GM23338 (cell line): ENCODE measurements around the gene LPP. TPM values are rescaled to one million over a fixed set of nuclear protein-coding genes. Genes with fewer than 3 reads are reported as not detected.

Experiments
- ATAC-seq: fragments of 200-7000 bp; cut with Tn5 transposase; 3 replicates; pipeline ENCODE4 v1.9.1; 2020
- DNase-seq: peaks from one replicate; pipeline ENCODE4 v3.0.0-alpha.2; 2015; ENCODE audit warnings: low spot score
- H2AFZ ChIP-seq: fragments of 200-600 bp; sonication (generic); 2 replicates; pipeline ENCODE4 v1.8.0; 2016; ENCODE audit warnings: antibody characterized with exemption, mild to moderate bottlenecking, moderate library complexity
- H3F3A ChIP-seq: fragments of 200-600 bp; sonication (generic); replicated peaks from 2 replicates; pipeline ENCODE4 v1.8.0; 2017; ENCODE audit warnings: antibody characterized with exemption, mixed run types, low read depth
- H3K27ac ChIP-seq: fragments of 200-600 bp; sonication (generic); 2 replicates; pipeline ENCODE4 v1.6.1; 2016; ENCODE audit warnings: low read depth
- H3K27me3 ChIP-seq: fragments of 200-600 bp; sonication (generic); 2 replicates; pipeline ENCODE4 v1.8.0; 2016; ENCODE audit warnings: mild to moderate bottlenecking, mixed run types, moderate library complexity; ENCODE audit not compliant: insufficient read depth
- H3K36me3 ChIP-seq: fragments of 200-600 bp; sonication (generic); 2 replicates; pipeline ENCODE4 v1.8.0; 2016; ENCODE audit warnings: mild to moderate bottlenecking; ENCODE audit not compliant: insufficient read depth
- H3K4me1 ChIP-seq: fragments of 200-600 bp; sonication (generic); 2 replicates; pipeline ENCODE4 v1.8.0; 2016; ENCODE audit warnings: mild to moderate bottlenecking, moderate library complexity; ENCODE audit not compliant: insufficient read depth
- H3K4me2 ChIP-seq: fragments of 200-600 bp; sonication (generic); 2 replicates; pipeline ENCODE4 v1.7.1; 2017; ENCODE audit warnings: mixed run types
- H3K4me3 ChIP-seq: fragments of 200-600 bp; sonication (generic); 2 replicates; pipeline ENCODE4 v1.6.1; 2016; ENCODE audit warnings: mixed run types
- H3K79me2 ChIP-seq: fragments of 200-600 bp; sonication (generic); replicated peaks from 2 replicates; pipeline ENCODE4 v1.8.0; 2017; ENCODE audit warnings: mild to moderate bottlenecking; ENCODE audit not compliant: insufficient read depth
- H3K9me2 ChIP-seq: fragments of 200-600 bp; sonication (generic); 2 replicates; pipeline ENCODE4 v1.8.0; 2017; ENCODE audit not compliant: insufficient read depth
- H4K20me1 ChIP-seq: fragments of 200-600 bp; sonication (generic); replicated peaks from 2 replicates; pipeline ENCODE4 v1.8.0; 2017; ENCODE audit warnings: mild to moderate bottlenecking; ENCODE audit not compliant: insufficient read depth
- H3K27ac Mint-ChIP-seq: 2 replicates; pipeline ENCODE4 v1.8.0; 2020; ENCODE audit warnings: inconsistent platforms, mild to moderate bottlenecking, moderate library complexity, mixed read lengths
- H3K27me3 Mint-ChIP-seq: 3 replicates; pipeline ENCODE4 v1.8.0; 2022; ENCODE audit warnings: low read depth, mild to moderate bottlenecking, moderate library complexity, mixed read lengths, inconsistent platforms; ENCODE audit not compliant: insufficient read depth, poor library complexity
- H3K36me3 Mint-ChIP-seq: 3 replicates; pipeline ENCODE4 v1.8.0; 2021; ENCODE audit warnings: low read depth, mild to moderate bottlenecking, inconsistent platforms, moderate library complexity, mixed read lengths
- H3K4me1 Mint-ChIP-seq: 3 replicates; pipeline ENCODE4 v1.8.0; 2020; ENCODE audit warnings: mild to moderate bottlenecking, inconsistent platforms, mixed read lengths
- H3K4me3 Mint-ChIP-seq: 3 replicates; pipeline ENCODE4 v1.8.0; 2021; ENCODE audit warnings: moderate library complexity, mild to moderate bottlenecking, inconsistent platforms, mixed read lengths
- H3K9me3 Mint-ChIP-seq: 3 replicates; pipeline ENCODE4 v1.8.0; 2020; ENCODE audit warnings: moderate library complexity, mild to moderate bottlenecking, inconsistent platforms, mixed read lengths
- CREB1 ChIP-seq: fragments of 250-450 bp; sonication (Bioruptor Pico); IDR thresholded peaks from 2 replicates; pipeline ENCODE4 v1.5.0; 2020; ENCODE audit warnings: low read depth, mild to moderate bottlenecking, moderate library complexity
- CTCF ChIP-seq, 2 experiments: fragments of 200-600 bp in 1 of 2; sonication (generic) in 1 of 2; conservative IDR thresholded peaks; 2 replicates each; pipeline versions ENCODE4 v1.5.1 to v1.6.1; 2016 to 2017; ENCODE audit warnings: antibody characterized with exemption in 2 of 2, low read depth in 2 of 2, mild to moderate bottlenecking in 2 of 2, moderate library complexity in 1 of 2
- ETS1 ChIP-seq: IDR thresholded peaks from 2 replicates; pipeline ENCODE4 v1.6.1; 2016; ENCODE audit warnings: antibody characterized with exemption
- EZH2 ChIP-seq: fragments of 200-600 bp; sonication (generic); IDR thresholded peaks from one replicate; pipeline ENCODE4 v1.8.0; 2017; ENCODE audit warnings: antibody characterized with exemption, mild to moderate bottlenecking, low read depth; ENCODE audit not compliant: unreplicated experiment
- EZH2phosphoT487 ChIP-seq: fragments of 200-600 bp; sonication (generic); IDR thresholded peaks from one replicate; pipeline ENCODE4 v1.8.1; 2018; ENCODE audit warnings: antibody characterized with exemption; ENCODE audit not compliant: unreplicated experiment
- JUNB ChIP-seq: IDR thresholded peaks from one replicate; pipeline ENCODE4 v1.6.1; 2016; ENCODE audit warnings: antibody characterized with exemption; ENCODE audit not compliant: unreplicated experiment
- NANOG ChIP-seq: IDR thresholded peaks from 2 replicates; pipeline ENCODE4 v1.6.1; 2016; ENCODE audit warnings: antibody characterized with exemption, borderline replicate concordance
- POLR2AphosphoS5 ChIP-seq: IDR thresholded peaks from 2 replicates; pipeline ENCODE4 v1.6.1; 2016; ENCODE audit warnings: antibody characterized with exemption, low read depth
- STAT1 ChIP-seq: IDR thresholded peaks from one replicate; pipeline ENCODE4 v1.6.1; 2016; ENCODE audit warnings: antibody characterized with exemption; ENCODE audit not compliant: unreplicated experiment
- ZNF114 ChIP-seq: fragments of 250-450 bp; sonication (Bioruptor Pico); IDR thresholded peaks from 2 replicates; pipeline ENCODE4 v1.5.0; 2020; ENCODE audit warnings: mild to moderate bottlenecking, moderate library complexity
- ZNF331 ChIP-seq: fragments of 250-450 bp; sonication (Bioruptor Pico); IDR thresholded peaks from 2 replicates; pipeline ENCODE4 v1.5.0; 2020; ENCODE audit warnings: low read depth, mild to moderate bottlenecking, moderate library complexity
- polyA plus RNA-seq: library from polyadenylated mRNA; unstranded; fragments of >200 nt; fragmentation: Nextera tagmentation; extraction: Ambion mirVana; gene quantifications from 2 replicates; pipeline ENCODE4 v1.2.1, GENCODE V29; 2016
- total RNA-seq: library from RNA; depleted of rRNA; stranded (reverse); fragments of >200 nt; shearing (Covaris generic); gene quantifications from 2 replicates; pipeline ENCODE4 v1.2.3, GENCODE V29; 2014
- TF ChIP-seq, protein P1 (sequence below): IDR thresholded peaks from one replicate; pipeline ENCODE4 v1.6.1; 2018; ENCODE audit warnings: antibody characterized with exemption; ENCODE audit not compliant: unreplicated experiment
- TF ChIP-seq, protein P2 (sequence below): fragments of 250-450 bp; sonication (Bioruptor Pico); IDR thresholded peaks from 2 replicates; pipeline ENCODE4 v1.5.0; 2020; ENCODE audit warnings: mild to moderate bottlenecking, moderate library complexity

LPP gene
- total and polyA plus RNA-seq, 2 experiments from 2014 or later: 23.0 to 35.2 TPM

- ATAC-seq: no peak
- Histone ChIP-seq H3K4me3 (no peak overlapping the region), H3K79me2 (peaks cover 5% of the 10 kb centered on the region; the same call in 1 of the 2 replicates), H3K36me3 (no peaks in the 10 kb centered on the region), H3K4me1 (peaks cover 4% of the 10 kb centered on the region), H3K4me2 (no peak overlapping the region), H2AFZ (no peak overlapping the region), H4K20me1 (no peaks in the 10 kb centered on the region), H3K27me3 (no peaks in the 10 kb centered on the region), H3K27ac (no peak overlapping the region), H3F3A (no peaks in the 10 kb centered on the region), H3K9me2 (no peaks in the 10 kb centered on the region)
- no peak overlapping the region for H3K27ac Mint-ChIP-seq
- H3K4me3 Mint-ChIP-seq: no peak overlapping the region
- TF ChIP-seq NANOG: no peak
- no peak for TF ChIP-seq STAT1
- TF ChIP-seq EZH2: no peak
- no peak for TF ChIP-seq POLR2AphosphoS5
- no peak for TF ChIP-seq ZNF331 (CRISPR knock-in tag)
- no peak for TF ChIP-seq ZNF114 (CRISPR knock-in tag)
- TF ChIP-seq JUNB: no peak
- TF ChIP-seq, protein P1, sequence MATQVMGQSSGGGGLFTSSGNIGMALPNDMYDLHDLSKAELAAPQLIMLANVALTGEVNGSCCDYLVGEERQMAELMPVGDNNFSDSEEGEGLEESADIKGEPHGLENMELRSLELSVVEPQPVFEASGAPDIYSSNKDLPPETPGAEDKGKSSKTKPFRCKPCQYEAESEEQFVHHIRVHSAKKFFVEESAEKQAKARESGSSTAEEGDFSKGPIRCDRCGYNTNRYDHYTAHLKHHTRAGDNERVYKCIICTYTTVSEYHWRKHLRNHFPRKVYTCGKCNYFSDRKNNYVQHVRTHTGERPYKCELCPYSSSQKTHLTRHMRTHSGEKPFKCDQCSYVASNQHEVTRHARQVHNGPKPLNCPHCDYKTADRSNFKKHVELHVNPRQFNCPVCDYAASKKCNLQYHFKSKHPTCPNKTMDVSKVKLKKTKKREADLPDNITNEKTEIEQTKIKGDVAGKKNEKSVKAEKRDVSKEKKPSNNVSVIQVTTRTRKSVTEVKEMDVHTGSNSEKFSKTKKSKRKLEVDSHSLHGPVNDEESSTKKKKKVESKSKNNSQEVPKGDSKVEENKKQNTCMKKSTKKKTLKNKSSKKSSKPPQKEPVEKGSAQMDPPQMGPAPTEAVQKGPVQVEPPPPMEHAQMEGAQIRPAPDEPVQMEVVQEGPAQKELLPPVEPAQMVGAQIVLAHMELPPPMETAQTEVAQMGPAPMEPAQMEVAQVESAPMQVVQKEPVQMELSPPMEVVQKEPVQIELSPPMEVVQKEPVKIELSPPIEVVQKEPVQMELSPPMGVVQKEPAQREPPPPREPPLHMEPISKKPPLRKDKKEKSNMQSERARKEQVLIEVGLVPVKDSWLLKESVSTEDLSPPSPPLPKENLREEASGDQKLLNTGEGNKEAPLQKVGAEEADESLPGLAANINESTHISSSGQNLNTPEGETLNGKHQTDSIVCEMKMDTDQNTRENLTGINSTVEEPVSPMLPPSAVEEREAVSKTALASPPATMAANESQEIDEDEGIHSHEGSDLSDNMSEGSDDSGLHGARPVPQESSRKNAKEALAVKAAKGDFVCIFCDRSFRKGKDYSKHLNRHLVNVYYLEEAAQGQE: no peak
- TF ChIP-seq ETS1: no peak
- no peak for TF ChIP-seq CTCF (conservative IDR thresholded peaks at IDR 0.05; ENCODE audit: low read depth in 2 of 2)
- TF ChIP-seq CREB1: no peak
- TF ChIP-seq, protein P2, sequence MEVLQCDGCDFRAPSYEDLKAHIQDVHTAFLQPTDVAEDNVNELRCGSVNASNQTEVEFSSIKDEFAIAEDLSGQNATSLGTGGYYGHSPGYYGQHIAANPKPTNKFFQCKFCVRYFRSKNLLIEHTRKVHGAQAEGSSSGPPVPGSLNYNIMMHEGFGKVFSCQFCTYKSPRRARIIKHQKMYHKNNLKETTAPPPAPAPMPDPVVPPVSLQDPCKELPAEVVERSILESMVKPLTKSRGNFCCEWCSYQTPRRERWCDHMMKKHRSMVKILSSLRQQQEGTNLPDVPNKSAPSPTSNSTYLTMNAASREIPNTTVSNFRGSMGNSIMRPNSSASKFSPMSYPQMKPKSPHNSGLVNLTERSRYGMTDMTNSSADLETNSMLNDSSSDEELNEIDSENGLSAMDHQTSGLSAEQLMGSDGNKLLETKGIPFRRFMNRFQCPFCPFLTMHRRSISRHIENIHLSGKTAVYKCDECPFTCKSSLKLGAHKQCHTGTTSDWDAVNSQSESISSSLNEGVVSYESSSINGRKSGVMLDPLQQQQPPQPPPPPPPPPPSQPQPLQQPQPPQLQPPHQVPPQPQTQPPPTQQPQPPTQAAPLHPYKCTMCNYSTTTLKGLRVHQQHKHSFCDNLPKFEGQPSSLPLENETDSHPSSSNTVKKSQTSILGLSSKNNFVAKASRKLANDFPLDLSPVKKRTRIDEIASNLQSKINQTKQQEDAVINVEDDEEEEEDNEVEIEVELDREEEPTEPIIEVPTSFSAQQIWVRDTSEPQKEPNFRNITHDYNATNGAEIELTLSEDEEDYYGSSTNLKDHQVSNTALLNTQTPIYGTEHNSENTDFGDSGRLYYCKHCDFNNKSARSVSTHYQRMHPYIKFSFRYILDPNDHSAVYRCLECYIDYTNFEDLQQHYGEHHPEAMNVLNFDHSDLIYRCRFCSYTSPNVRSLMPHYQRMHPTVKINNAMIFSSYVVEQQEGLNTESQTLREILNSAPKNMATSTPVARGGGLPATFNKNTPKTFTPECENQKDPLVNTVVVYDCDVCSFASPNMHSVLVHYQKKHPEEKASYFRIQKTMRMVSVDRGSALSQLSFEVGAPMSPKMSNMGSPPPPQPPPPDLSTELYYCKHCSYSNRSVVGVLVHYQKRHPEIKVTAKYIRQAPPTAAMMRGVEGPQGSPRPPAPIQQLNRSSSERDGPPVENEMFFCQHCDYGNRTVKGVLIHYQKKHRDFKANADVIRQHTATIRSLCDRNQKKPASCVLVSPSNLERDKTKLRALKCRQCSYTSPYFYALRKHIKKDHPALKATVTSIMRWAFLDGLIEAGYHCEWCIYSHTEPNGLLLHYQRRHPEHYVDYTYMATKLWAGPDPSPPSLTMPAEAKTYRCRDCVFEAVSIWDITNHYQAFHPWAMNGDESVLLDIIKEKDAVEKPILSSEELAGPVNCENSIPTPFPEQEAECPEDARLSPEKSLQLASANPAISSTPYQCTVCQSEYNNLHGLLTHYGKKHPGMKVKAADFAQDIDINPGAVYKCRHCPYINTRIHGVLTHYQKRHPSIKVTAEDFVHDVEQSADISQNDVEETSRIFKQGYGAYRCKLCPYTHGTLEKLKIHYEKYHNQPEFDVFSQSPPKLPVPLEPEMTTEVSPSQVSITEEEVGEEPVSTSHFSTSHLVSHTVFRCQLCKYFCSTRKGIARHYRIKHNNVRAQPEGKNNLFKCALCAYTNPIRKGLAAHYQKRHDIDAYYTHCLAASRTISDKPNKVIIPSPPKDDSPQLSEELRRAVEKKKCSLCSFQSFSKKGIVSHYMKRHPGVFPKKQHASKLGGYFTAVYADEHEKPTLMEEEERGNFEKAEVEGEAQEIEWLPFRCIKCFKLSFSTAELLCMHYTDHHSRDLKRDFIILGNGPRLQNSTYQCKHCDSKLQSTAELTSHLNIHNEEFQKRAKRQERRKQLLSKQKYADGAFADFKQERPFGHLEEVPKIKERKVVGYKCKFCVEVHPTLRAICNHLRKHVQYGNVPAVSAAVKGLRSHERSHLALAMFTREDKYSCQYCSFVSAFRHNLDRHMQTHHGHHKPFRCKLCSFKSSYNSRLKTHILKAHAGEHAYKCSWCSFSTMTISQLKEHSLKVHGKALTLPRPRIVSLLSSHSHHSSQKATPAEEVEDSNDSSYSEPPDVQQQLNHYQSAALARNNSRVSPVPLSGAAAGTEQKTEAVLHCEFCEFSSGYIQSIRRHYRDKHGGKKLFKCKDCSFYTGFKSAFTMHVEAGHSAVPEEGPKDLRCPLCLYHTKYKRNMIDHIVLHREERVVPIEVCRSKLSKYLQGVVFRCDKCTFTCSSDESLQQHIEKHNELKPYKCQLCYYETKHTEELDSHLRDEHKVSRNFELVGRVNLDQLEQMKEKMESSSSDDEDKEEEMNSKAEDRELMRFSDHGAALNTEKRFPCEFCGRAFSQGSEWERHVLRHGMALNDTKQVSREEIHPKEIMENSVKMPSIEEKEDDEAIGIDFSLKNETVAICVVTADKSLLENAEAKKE (CRISPR knock-in tag): no peak
- no peak for TF ChIP-seq EZH2phosphoT487
- peaks cover 13% of the 10 kb centered on the region for H3K4me1 Mint-ChIP-seq
- H3K9me3 Mint-ChIP-seq: no peaks in the 10 kb centered on the region
- no peaks in the 10 kb centered on the region for H3K36me3 Mint-ChIP-seq
- DNase-seq: no peak
- peaks cover 7% of the 10 kb centered on the region for H3K27me3 Mint-ChIP-seq
These were observed 212.2 kb downstream of the LPP start for GRCh38 chr3:188365988-188366698.
